Measurements from ENCODE around the gene GPR132. TPM values are rescaled to one million over a fixed set of nuclear protein-coding genes. Genes with fewer than 3 reads are reported as not detected.
A peak's percentile ranks its signal among the peaks of the same experiment; 100 is the strongest.

Gene GPR132
- total and polyA plus RNA-seq, 9 of the 15 experiments (the other 6 are each of a cell fraction or from before 2014, with no cell fraction given) = 0.01 to 1.1 (median 0.25) TPM; not detected in 1

GRCh38 chr14:105006831-105007592 lies 58.2 kb downstream of the GPR132 start:
- TF ChIP-seq HMGN3 (IDR thresholded peaks at IDR 0.05; ENCODE audit: borderline replicate concordance, extremely low read depth, insufficient read length, low read depth, low read length) (peak; percentile 11), ZBTB7A (IDR thresholded peaks at IDR 0.05; ENCODE audit: borderline replicate concordance, control insufficient read depth, low read depth, low read length) (no peak), POLR2G (IDR thresholded peaks at IDR 0.05; ENCODE audit: low read depth, low read length) (peak; percentile 43)
- H3K27me3 ChIP-seq (ENCODE audit: control insufficient read depth in 2 of 2, insufficient read depth in 2 of 2, low read length in 2 of 2) = no peaks in the 10 kb centered on the region
- ChIA-PET POLR2A (interaction anchor here (0.6 to 4.4 kb wide), 6 partner anchors 8 to 370 kb away, joined by 3 to 28 read pairs (median 10); no protein-coding TSS in a partner anchor), CTCF (ENCODE audit: low intra/inter-chr PET ratio) (interaction anchor here (0.6 kb wide), 1 partner anchor 39 kb away, joined by 4 read pairs; no protein-coding TSS in a partner anchor)
- H3K4me3 ChIP-seq = no peak overlapping the region
- WGBS (ENCODE audit: insufficient coverage, low coverage, missing lambda C conversion rate) = 89% methylated on average over 14 of the region's 21 CpGs
- no peak for DNase-seq (ENCODE audit: extremely low read depth in 1 of 4, low spot score in 3 of 4)
- intact Hi-C loops (cut with micrococcal nuclease) = no loop called here
- H3K9me1 ChIP-seq (ENCODE audit: control insufficient read depth, insufficient read depth, low read length) = no peaks in the 10 kb centered on the region
- H4K20me1 ChIP-seq (replicated peaks; ENCODE audit: control insufficient read depth, insufficient read depth, low read length) = 0 out of 2 replicates have a peak, but pooled peaks cover 3% of the 10 kb centered on the region
- peaks cover 47% of the 10 kb centered on the region; the same call in 2 of the 3 replicates for H3K36me3 ChIP-seq (ENCODE audit: control insufficient read depth, insufficient read depth, low read length)
- ATAC-seq = peak; percentile 39
- H3K9ac ChIP-seq (ENCODE audit: insufficient read depth in 1 of 2, low read depth in 2 of 2, low read length in 2 of 2) = no peak overlapping the region
- no TSS peak for BruUV-seq (replicated peaks)
- peaks cover 0 to 24% of the 10 kb centered on the region in 2 experiments; a peak in 2 of 5 replicates for H3K4me1 ChIP-seq (replicated peaks in 1 of 2; ENCODE audit: control insufficient read depth in 2 of 2, insufficient read depth in 2 of 2, low read length in 2 of 2)
- no peak overlapping the region for H3K27ac ChIP-seq (ENCODE audit: extremely low read depth, low read depth, low read length)
- H2AFZ ChIP-seq (ENCODE audit: low read depth, low read length) = no peak overlapping the region
- FAIRE-seq = no peak
- H3K9me3 ChIP-seq (replicated peaks; ENCODE audit: control insufficient read depth, insufficient read depth, low read depth, low read length) = no peaks in the 10 kb centered on the region
- in situ Hi-C loops (cut with MboI) = no loop called here
- no peak overlapping the region for H3K4me2 ChIP-seq (ENCODE audit: insufficient read depth, low read length)
- peaks cover 29% of the 10 kb centered on the region for H3K79me2 ChIP-seq (ENCODE audit: control insufficient read depth, insufficient read depth, low read length)

Measured in K562 (cell line).